GM13976 (cell line): ENCODE measurements around the gene GPC6.

ENCODE experiments used
- DNase-seq: peaks from one replicate; pipeline ENCODE4 v3.0.0; 2012; ENCODE audit warnings: low spot score
- CTCF ChIP-seq: IDR thresholded peaks from 2 replicates; pipeline ENCODE4 v1.5.1; 2012; ENCODE audit warnings: borderline replicate concordance, mild to moderate bottlenecking; ENCODE audit not compliant: insufficient read depth; ENCODE audit errors: extremely low read depth, missing control alignments, control extremely low read depth
- in situ Hi-C: fragments of 300-500 bp; cut with MboI; formaldehyde crosslinking; loops from one replicate; pipeline ENCODE4 v1.12.0; 2022; ENCODE audit warnings: low sequenced_read_pairs, mixed read lengths, inconsistent platforms; ENCODE audit not compliant: unreplicated experiment

Gene GPC6

GRCh38 chr13:93660391-93661063, 433.9 kb downstream of the GPC6 start:
- in situ Hi-C loops, result no loop called here
- DNase-seq, result no peak
- no peak for TF ChIP-seq CTCF

- no peak for TF ChIP-seq CTCF
- in situ Hi-C loops, result no loop called here
- no peak for DNase-seq
These were observed 444.3 kb downstream of the GPC6 start for GRCh38 chr13:93670866-93671265.

- in situ Hi-C loops, result no loop called here
- DNase-seq, result no peak
These were observed 446.4 kb downstream of the GPC6 start for GRCh38 chr13:93672996-93673395.

GRCh38 chr13:93673885-93674284, 447.3 kb downstream of the GPC6 start:
- no peak for DNase-seq
- in situ Hi-C loops, result no loop called here
- TF ChIP-seq CTCF, result no peak

More at GRCh38 chr13:93672996-93673395, 446.4 kb downstream of the GPC6 start:
- TF ChIP-seq CTCF, result no peak

- in situ Hi-C loops, result no loop called here
- DNase-seq, result no peak
- TF ChIP-seq CTCF, result no peak
These were observed 447.7 kb downstream of the GPC6 start for GRCh38 chr13:93674337-93674755.

GRCh38 chr13:93680329-93680728, 453.7 kb downstream of the GPC6 start:
- TF ChIP-seq CTCF, result no peak
- in situ Hi-C loops, result no loop called here
- DNase-seq, result no peak
